A549 (cell line): ENCODE data around the gene NEK2.

Experiments
- BHLHE40 ChIP-seq: IDR thresholded peaks from 2 replicates; pipeline ENCODE4 v1.6.1; 2012; ENCODE audit warnings: low read depth, low read length, inconsistent platforms
- CBX8 ChIP-seq: fragments of 200-600 bp; sonication (generic); IDR thresholded peaks from 2 replicates; pipeline ENCODE4 v1.6.1; 2016
- CEBPB ChIP-seq, 2 experiments: fragments of >200 bp in 1 of 2; sonication (Bioruptor Twin) in 1 of 2; formaldehyde crosslinking in 1 of 2; IDR thresholded peaks; 2 replicates each; pipeline ENCODE4 v1.6.1; 2012 to 2016
- EP300 ChIP-seq, 2 experiments: fragments of >200 bp; sonication (Bioruptor Twin); formaldehyde crosslinking; IDR thresholded peaks; 2 replicates in 1 of 2; 3 replicates in 1 of 2; pipeline ENCODE4 v1.6.1; 2016 to 2017
- HES2 ChIP-seq: fragments of >200 bp; sonication (Bioruptor Twin); formaldehyde crosslinking; IDR thresholded peaks from 2 replicates; pipeline ENCODE4 v1.6.1; 2016
- MAX ChIP-seq: IDR thresholded peaks from 2 replicates; pipeline ENCODE4 v1.6.1; 2012
- POLR2A ChIP-seq: IDR thresholded peaks from 2 replicates; pipeline ENCODE4 v1.6.1; 2012; ENCODE audit warnings: mild to moderate bottlenecking, low read length
- RCOR1 ChIP-seq: fragments of 150-350 bp; IDR thresholded peaks from 2 replicates; pipeline ENCODE4 v1.6.1; 2014; ENCODE audit warnings: antibody characterized with exemption, low read length, low read depth
- RFX5 ChIP-seq: fragments of 450-650 bp; IDR thresholded peaks from 2 replicates; pipeline ENCODE4 v1.7.1; 2014; ENCODE audit warnings: antibody characterized with exemption, mild to moderate bottlenecking, moderate library complexity
- ZFP36 ChIP-seq: fragments of 450-650 bp; IDR thresholded peaks from 2 replicates; pipeline ENCODE4 v1.6.1; 2014; ENCODE audit warnings: borderline replicate concordance; ENCODE audit not compliant: partially characterized antibody
- TF ChIP-seq, protein P1 (sequence below): fragments of >200 bp; sonication (Bioruptor Twin); formaldehyde crosslinking; IDR thresholded peaks from 3 replicates; pipeline ENCODE4 v1.5.1; 2016

GRCh38 chr1:211676761-211677160, 1.3 kb upstream of the NEK2 start:
- TF ChIP-seq CEBPB (IDR thresholded peaks at IDR 0.05) (no peak), EP300 (IDR thresholded peaks at IDR 0.05) (no peak), RFX5 (no peak), BHLHE40 (no peak), POLR2A (no peak), HES2 (no peak), RCOR1 (no peak), ZFP36 (no peak), MAX (no peak), CBX8 (no peak)
- TF ChIP-seq, protein P1, sequence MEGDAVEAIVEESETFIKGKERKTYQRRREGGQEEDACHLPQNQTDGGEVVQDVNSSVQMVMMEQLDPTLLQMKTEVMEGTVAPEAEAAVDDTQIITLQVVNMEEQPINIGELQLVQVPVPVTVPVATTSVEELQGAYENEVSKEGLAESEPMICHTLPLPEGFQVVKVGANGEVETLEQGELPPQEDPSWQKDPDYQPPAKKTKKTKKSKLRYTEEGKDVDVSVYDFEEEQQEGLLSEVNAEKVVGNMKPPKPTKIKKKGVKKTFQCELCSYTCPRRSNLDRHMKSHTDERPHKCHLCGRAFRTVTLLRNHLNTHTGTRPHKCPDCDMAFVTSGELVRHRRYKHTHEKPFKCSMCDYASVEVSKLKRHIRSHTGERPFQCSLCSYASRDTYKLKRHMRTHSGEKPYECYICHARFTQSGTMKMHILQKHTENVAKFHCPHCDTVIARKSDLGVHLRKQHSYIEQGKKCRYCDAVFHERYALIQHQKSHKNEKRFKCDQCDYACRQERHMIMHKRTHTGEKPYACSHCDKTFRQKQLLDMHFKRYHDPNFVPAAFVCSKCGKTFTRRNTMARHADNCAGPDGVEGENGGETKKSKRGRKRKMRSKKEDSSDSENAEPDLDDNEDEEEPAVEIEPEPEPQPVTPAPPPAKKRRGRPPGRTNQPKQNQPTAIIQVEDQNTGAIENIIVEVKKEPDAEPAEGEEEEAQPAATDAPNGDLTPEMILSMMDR: no peak
